ENCODE measurements around the gene MSI2. TPM values are rescaled to one million over a fixed set of nuclear protein-coding genes. Genes with fewer than 3 reads are reported as not detected.

Gene MSI2
- total RNA-seq, 2 experiments from 2014 or later: 117 to 120 TPM

- CTCF ChIA-PET: interaction anchor here (1.0 to 5.9 kb wide), 3 partner anchors 68 to 248 kb away, joined by 3 to 46 read pairs (median 4); no protein-coding TSS in a partner anchor
- no peaks in the 10 kb centered on the region for H3K9me3 Mint-ChIP-seq (ENCODE audit: low read depth)
Observed at GRCh38 chr17:57603546-57603945, 347.2 kb downstream of the MSI2 start.

GRCh38 chr17:57603978-57604377 lies 347.7 kb downstream of the MSI2 start:
- Mint-ChIP-seq H3K9me3 (ENCODE audit: low read depth) (no peaks in the 10 kb centered on the region), H3K4me3 (peak overlapping the region; percentile 55), H3K27me3 (no peaks in the 10 kb centered on the region), H3K27ac (peak overlapping the region; percentile 98), H3K36me3 (peaks cover 2% of the 10 kb centered on the region), H3K4me1 (peaks cover 91% of the 10 kb centered on the region)
- DNase-seq: peak; percentile 87
- peak; percentile 73 for ATAC-seq
- CTCF ChIA-PET: interaction anchor here (1.0 to 5.9 kb wide), 3 partner anchors 68 to 249 kb away, joined by 3 to 46 read pairs (median 4); no protein-coding TSS in a partner anchor

More at GRCh38 chr17:57603546-57603945, 347.2 kb downstream of the MSI2 start:
- no peak for ATAC-seq
- peaks cover 2% of the 10 kb centered on the region for H3K36me3 Mint-ChIP-seq
- H3K27ac Mint-ChIP-seq: peak overlapping the region; percentile 98
- H3K4me1 Mint-ChIP-seq: peaks cover 92% of the 10 kb centered on the region
- no peaks in the 10 kb centered on the region for H3K27me3 Mint-ChIP-seq
- DNase-seq: no peak
- H3K4me3 Mint-ChIP-seq: no peak overlapping the region

- Mint-ChIP-seq H3K4me1 (peaks cover 81% of the 10 kb centered on the region), H3K4me3 (peak overlapping the region; percentile 55), H3K9me3 (ENCODE audit: low read depth) (no peaks in the 10 kb centered on the region)
Observed at GRCh38 chr17:57604771-57605674, 348.7 kb downstream of the MSI2 start.

GRCh38 chr17:57605675-57606105 lies 349.4 kb downstream of the MSI2 start:
- peak overlapping the region; percentile 98 for H3K27ac Mint-ChIP-seq
- no peak overlapping the region for H3K4me3 Mint-ChIP-seq
- no peaks in the 10 kb centered on the region for H3K9me3 Mint-ChIP-seq (ENCODE audit: low read depth)
- ATAC-seq: peak; percentile 4
- peaks cover 75% of the 10 kb centered on the region for H3K4me1 Mint-ChIP-seq
- no peak for DNase-seq
- H3K27me3 Mint-ChIP-seq: no peaks in the 10 kb centered on the region
- CTCF ChIA-PET: interaction anchor here (0.6 to 5.9 kb wide), 7 partner anchors 8 to 334 kb away, joined by 3 to 46 read pairs (median 5); no protein-coding TSS in a partner anchor
- peaks cover 1% of the 10 kb centered on the region for H3K36me3 Mint-ChIP-seq

More at GRCh38 chr17:57604771-57605674, 348.7 kb downstream of the MSI2 start:
- CTCF ChIA-PET: interaction anchor here (0.7 to 5.9 kb wide), 5 partner anchors 30 to 178 kb away, joined by 3 to 46 read pairs (median 4); no protein-coding TSS in a partner anchor
- H3K36me3 Mint-ChIP-seq: peaks cover 2% of the 10 kb centered on the region
- peak; percentile 54 for DNase-seq
- peak overlapping the region; percentile 98 for H3K27ac Mint-ChIP-seq
- H3K27me3 Mint-ChIP-seq: no peaks in the 10 kb centered on the region
- peak; percentile 29 for ATAC-seq

- Mint-ChIP-seq H3K9me3 (ENCODE audit: low read depth) (no peaks in the 10 kb centered on the region), H3K4me1 (peaks cover 69% of the 10 kb centered on the region), H3K36me3 (no peaks in the 10 kb centered on the region), H3K27me3 (no peaks in the 10 kb centered on the region), H3K27ac (peak overlapping the region; percentile 98), H3K4me3 (no peak overlapping the region)
- CTCF ChIA-PET: interaction anchor here (0.6 to 5.9 kb wide), 8 partner anchors 8 to 334 kb away, joined by 3 to 46 read pairs (median 4); no protein-coding TSS in a partner anchor
- ATAC-seq: no peak
- DNase-seq: no peak
Observed at GRCh38 chr17:57606111-57606875, 350.0 kb downstream of the MSI2 start.

GRCh38 chr17:57607553-57608120 lies 351.3 kb downstream of the MSI2 start:
- Mint-ChIP-seq H3K27ac (peak overlapping the region; percentile 50), H3K27me3 (no peaks in the 10 kb centered on the region), H3K4me3 (no peak overlapping the region), H3K4me1 (peaks cover 62% of the 10 kb centered on the region), H3K36me3 (no peaks in the 10 kb centered on the region), H3K9me3 (ENCODE audit: low read depth) (no peaks in the 10 kb centered on the region)
- no peak for DNase-seq
- CTCF ChIA-PET: interaction anchor here (4.4 to 5.9 kb wide), 2 partner anchors 10 to 64 kb away, joined by 14 to 46 read pairs; no protein-coding TSS in a partner anchor
- no peak for ATAC-seq

- ATAC-seq (no peak), DNase-seq (no peak)
- H3K27ac Mint-ChIP-seq: peak overlapping the region; percentile 9
- no peaks in the 10 kb centered on the region for H3K9me3 Mint-ChIP-seq (ENCODE audit: low read depth)
- CTCF ChIA-PET: interaction anchor here (0.9 to 5.9 kb wide), 3 partner anchors 11 to 63 kb away, joined by 3 to 46 read pairs (median 14); no protein-coding TSS in a partner anchor
- H3K27me3 Mint-ChIP-seq: no peaks in the 10 kb centered on the region
- no peak overlapping the region for H3K4me3 Mint-ChIP-seq
- peaks cover 57% of the 10 kb centered on the region for H3K4me1 Mint-ChIP-seq
- H3K36me3 Mint-ChIP-seq: no peaks in the 10 kb centered on the region
Observed at GRCh38 chr17:57608369-57609124, 352.2 kb downstream of the MSI2 start.

GRCh38 chr17:57609125-57609877 lies 353.0 kb downstream of the MSI2 start:
- Mint-ChIP-seq H3K27me3 (no peaks in the 10 kb centered on the region), H3K9me3 (ENCODE audit: low read depth) (no peaks in the 10 kb centered on the region), H3K4me1 (peaks cover 50% of the 10 kb centered on the region), H3K27ac (no peak overlapping the region), H3K4me3 (no peak overlapping the region), H3K36me3 (no peaks in the 10 kb centered on the region)
- CTCF ChIA-PET: interaction anchor here (0.9 to 4.4 kb wide), 3 partner anchors 11 to 63 kb away, joined by 3 to 14 read pairs (median 4); no protein-coding TSS in a partner anchor
- DNase-seq (no peak), ATAC-seq (no peak)

GRCh38 chr17:57609878-57610270 lies 353.6 kb downstream of the MSI2 start:
- Mint-ChIP-seq H3K4me1 (peaks cover 47% of the 10 kb centered on the region), H3K27me3 (no peaks in the 10 kb centered on the region), H3K9me3 (ENCODE audit: low read depth) (no peaks in the 10 kb centered on the region), H3K36me3 (peaks cover 3% of the 10 kb centered on the region), H3K4me3 (no peak overlapping the region), H3K27ac (no peak overlapping the region)
- no peak for ATAC-seq
- no peak for DNase-seq
- CTCF ChIA-PET: interaction anchor here (1.7 to 4.4 kb wide), 2 partner anchors 12 to 62 kb away, joined by 4 to 14 read pairs; no protein-coding TSS in a partner anchor

- Mint-ChIP-seq H3K4me3 (no peak overlapping the region), H3K9me3 (ENCODE audit: low read depth) (peaks cover 2% of the 10 kb centered on the region), H3K27me3 (no peaks in the 10 kb centered on the region), H3K36me3 (peaks cover 24% of the 10 kb centered on the region), H3K4me1 (peaks cover 27% of the 10 kb centered on the region), H3K27ac (peak overlapping the region; percentile 52)
- ATAC-seq: peak; percentile 67
- DNase-seq: no peak
- CTCF ChIA-PET: interaction anchor here (1.3 kb wide), 1 partner anchor 60 kb away, joined by 6 read pairs; no protein-coding TSS in a partner anchor
Observed at GRCh38 chr17:57612202-57613071, 356.1 kb downstream of the MSI2 start.

- DNase-seq (no peak), ATAC-seq (no peak)
- peaks cover 16% of the 10 kb centered on the region for H3K4me1 Mint-ChIP-seq
- H3K27me3 Mint-ChIP-seq: no peaks in the 10 kb centered on the region
- peaks cover 30% of the 10 kb centered on the region for H3K36me3 Mint-ChIP-seq
- no peak overlapping the region for H3K27ac Mint-ChIP-seq
- peaks cover 2% of the 10 kb centered on the region for H3K9me3 Mint-ChIP-seq (ENCODE audit: low read depth)
- no peak overlapping the region for H3K4me3 Mint-ChIP-seq
- CTCF ChIA-PET: interaction anchor here (0.7 to 1.6 kb wide), 3 partner anchors 57 to 372 kb away, joined by 4 to 7 read pairs (median 5); no protein-coding TSS in a partner anchor
Observed at GRCh38 chr17:57614742-57615141, 358.4 kb downstream of the MSI2 start.

All from activated CD8-positive, alpha-beta memory T cell treated with anti-CD3 and anti-CD28 coated beads, Interleukin-2, amount 10 ng/mL, durations not matched to agents 7 days and 5 days (primary cell).